ENCODE measurements around the gene AGBL5. TPM values are rescaled to one million over a fixed set of nuclear protein-coding genes. Genes with fewer than 3 reads are reported as not detected.

Gene AGBL5, protein sequence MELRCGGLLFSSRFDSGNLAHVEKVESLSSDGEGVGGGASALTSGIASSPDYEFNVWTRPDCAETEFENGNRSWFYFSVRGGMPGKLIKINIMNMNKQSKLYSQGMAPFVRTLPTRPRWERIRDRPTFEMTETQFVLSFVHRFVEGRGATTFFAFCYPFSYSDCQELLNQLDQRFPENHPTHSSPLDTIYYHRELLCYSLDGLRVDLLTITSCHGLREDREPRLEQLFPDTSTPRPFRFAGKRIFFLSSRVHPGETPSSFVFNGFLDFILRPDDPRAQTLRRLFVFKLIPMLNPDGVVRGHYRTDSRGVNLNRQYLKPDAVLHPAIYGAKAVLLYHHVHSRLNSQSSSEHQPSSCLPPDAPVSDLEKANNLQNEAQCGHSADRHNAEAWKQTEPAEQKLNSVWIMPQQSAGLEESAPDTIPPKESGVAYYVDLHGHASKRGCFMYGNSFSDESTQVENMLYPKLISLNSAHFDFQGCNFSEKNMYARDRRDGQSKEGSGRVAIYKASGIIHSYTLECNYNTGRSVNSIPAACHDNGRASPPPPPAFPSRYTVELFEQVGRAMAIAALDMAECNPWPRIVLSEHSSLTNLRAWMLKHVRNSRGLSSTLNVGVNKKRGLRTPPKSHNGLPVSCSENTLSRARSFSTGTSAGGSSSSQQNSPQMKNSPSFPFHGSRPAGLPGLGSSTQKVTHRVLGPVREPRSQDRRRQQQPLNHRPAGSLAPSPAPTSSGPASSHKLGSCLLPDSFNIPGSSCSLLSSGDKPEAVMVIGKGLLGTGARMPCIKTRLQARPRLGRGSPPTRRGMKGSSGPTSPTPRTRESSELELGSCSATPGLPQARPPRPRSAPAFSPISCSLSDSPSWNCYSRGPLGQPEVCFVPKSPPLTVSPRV
- 14.3 and 25.0 TPM in 2 replicates for total RNA-seq (ENCODE audit: low replicate concordance)

DNA sequence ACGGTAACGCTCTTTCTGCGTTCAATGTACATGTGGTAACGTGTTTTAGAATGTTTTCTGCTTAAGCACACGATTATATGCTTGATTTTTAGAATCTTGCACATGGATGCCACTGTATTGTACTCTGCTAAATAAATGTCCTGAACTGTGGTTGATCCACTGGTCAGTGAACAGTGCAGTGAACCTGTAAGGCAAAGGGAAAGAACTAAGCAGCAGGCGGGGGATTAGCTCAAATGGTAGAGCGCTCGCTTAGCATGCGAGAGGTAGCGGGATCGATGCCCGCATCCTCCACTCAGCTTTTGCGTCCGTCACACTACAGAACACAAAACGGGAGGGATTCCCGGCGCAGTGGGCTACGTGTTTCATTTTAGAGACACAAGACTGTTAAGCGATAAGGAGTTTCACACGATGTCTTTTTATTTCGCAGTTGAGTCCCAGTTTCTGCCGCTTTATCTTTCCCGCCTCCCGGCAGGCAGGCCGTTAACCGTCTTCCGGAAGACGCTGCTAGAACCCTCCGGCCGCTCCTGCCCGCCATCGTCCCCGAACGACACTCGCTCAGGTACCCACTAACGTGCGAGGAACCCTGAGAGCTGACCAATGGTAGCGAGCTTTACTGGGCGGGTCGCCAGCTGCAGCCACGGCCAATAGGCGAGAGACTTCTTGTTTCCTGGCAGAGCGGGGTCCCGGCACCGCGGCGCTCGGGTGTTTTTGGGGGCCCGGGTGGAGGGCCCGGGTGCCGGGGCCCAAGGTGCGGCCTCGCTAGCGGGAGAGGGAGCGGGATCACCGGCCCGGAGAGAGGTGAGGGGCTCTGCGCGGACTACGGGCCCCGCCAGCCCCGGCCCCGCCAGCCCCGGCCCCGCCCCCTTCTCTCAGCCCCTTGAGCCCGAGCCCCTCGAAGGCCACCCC is at the start of gene AGBL5:
Gene AGBL5 (plus strand): TSS at position 673 of the 906 bp plus-strand sequence. CDS start 1,291 bp downstream, outside the sequence.

DNA sequence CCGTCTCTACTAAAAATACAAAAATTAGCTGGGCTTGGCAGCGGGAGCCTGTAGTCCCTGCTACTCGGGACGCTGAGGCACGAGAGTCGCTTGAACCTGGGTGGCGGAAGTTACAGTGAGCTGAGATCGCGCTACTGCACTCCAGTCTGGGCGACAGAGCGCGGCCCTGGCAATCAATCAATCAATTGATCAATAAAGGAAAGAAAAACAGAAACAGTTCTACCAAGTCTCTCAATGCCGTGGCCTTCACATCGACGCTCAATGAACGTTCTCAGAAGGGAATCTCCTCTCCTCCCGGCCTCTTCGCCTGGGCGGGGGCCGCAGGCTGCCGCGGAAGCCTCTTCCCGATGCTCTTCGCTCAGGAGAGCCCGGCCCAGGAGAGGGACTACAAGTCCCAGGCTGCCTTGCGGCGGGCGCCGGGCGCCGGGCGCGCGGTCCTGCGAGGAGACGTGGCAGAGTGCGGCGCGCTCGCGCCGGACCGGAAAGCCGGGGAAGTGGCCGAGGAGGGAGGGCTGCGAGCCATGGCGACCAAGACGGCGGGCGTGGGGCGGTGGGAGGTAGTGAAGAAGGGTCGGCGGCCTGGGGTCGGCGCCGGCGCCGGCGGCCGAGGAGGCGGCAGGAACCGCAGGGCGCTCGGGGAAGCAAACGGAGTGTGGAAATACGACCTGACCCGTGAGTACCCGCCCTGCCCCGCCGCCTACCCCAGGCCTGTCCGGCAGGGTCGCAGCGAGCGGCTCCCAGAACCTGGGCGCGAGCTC is 18.8 kb upstream of the AGBL5 start, which contains the start of gene TMEM214:
Gene TMEM214 (plus strand): TSS at position 471 of the 758 bp plus-strand sequence. CDS start 51 bp downstream, at position 522.

DNA sequence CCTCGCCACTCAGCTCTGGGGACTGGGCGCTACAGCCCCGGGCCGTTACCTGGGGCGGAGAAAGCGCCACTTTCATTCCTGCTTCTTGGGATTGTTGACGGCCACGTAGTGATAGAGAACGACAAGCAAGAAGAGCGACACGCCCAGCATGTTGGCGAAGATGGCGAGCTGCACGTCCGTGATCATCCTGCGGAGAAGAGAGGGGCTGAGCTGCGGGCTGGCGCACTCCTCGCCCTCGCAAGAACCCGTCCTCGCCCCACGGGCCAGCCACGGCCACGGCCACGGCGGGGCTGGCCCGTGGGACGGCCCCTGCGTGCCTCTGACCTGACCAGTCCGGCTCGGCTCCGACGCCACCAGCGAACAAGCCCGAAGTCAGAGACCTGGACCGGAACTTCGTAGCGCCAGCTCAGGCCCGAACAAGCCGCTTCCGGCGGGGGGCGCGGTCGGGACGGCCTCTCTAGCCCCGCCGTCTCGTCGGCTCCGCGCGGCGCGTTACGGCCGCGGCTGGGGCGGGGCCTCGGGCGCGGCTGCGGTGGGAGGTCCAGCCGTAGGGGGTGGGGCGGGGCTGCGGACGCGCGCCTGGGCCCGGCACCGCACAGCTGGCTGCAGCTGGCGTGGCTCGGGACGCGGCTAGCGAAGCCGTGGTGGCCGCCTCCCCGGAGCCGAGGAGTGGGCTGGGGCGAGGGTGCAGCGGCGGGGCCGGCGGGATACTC is 20.0 kb downstream of the AGBL5 start, which contains the start of gene OST4:
Gene OST4 (minus strand): TSS at position 378 of the 713 bp plus-strand sequence.

DNA sequence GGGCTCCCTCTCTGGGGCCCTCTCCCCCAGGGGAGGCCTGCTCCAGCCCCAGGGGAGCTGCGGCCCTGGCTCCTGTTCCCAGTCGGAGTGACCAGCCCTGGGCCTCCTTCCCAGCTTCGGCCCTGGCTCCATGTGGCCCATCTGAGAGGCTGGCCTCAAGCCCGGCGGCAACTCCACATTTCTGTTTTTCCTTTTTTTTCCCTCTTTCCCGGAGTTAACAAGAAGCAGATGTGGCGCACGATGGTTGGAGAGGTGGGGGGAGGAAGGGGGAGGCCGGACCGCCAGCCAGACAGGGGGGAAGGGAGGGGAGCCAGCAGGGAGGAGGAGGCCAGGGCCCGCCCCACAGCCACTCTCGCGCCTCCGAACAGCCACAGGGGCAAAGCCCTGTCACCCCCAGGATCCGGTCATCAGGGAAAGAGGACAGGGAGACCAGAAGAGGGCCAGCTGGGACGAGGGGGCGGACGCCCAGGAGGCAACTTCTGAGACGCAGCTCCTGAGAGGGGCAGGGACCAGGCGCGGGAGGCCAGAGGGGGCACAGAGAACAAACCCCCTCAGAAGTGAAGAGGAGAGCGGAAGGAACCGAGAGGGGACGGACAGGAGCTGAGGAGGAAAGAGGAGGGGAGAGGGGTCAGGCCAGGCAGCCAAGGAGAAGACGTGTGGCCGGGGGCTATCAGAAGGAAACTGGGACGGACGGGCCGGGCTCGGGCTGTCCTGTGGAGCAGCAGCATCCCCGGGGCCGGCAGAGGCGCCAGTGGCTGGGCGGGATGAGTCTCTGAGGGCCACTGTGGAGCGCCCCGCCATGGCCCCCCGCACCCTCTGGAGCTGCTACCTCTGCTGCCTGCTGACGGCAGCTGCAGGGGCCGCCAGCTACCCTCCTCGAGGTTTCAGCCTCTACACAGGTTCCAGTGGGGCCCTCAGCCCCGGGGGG is 27.1 kb downstream of the AGBL5 start, which contains the start of gene EMILIN1:
Gene EMILIN1 (plus strand): TSS at position 349 of the 928 bp plus-strand sequence. CDS start 451 bp downstream, at position 800.

DNA sequence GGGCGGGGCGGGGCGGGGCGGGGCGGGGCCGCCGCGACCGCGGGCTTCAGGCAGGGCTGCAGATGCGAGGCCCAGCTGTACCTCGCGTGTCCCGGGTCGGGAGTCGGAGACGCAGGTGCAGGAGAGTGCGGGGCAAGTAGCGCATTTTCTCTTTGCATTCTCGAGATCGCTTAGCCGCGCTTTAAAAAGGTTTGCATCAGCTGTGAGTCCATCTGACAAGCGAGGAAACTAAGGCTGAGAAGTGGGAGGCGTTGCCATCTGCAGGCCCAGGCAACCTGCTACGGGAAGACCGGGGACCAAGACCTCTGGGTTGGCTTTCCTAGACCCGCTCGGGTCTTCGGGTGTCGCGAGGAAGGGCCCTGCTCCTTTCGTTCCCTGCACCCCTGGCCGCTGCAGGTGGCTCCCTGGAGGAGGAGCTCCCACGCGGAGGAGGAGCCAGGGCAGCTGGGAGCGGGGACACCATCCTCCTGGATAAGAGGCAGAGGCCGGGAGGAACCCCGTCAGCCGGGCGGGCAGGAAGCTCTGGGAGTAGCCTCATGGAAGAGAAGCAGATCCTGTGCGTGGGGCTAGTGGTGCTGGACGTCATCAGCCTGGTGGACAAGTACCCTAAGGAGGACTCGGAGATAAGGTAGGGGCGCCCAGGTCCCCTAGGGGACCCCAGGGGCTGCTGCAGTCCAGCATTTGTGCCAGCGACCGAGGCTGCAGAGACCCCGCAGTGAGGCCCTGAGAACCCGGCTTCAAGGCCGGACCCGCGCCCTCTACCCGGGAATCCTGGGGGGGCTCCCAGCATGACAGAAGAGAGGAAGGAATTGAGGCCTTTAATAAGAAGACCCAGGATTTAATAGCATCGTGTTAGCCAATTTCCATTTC is 35.5 kb downstream of the AGBL5 start, which contains the start of gene KHK:
Gene KHK (plus strand): TSS at position 49 of the 870 bp plus-strand sequence. CDS start 488 bp downstream, at position 537.

DNA sequence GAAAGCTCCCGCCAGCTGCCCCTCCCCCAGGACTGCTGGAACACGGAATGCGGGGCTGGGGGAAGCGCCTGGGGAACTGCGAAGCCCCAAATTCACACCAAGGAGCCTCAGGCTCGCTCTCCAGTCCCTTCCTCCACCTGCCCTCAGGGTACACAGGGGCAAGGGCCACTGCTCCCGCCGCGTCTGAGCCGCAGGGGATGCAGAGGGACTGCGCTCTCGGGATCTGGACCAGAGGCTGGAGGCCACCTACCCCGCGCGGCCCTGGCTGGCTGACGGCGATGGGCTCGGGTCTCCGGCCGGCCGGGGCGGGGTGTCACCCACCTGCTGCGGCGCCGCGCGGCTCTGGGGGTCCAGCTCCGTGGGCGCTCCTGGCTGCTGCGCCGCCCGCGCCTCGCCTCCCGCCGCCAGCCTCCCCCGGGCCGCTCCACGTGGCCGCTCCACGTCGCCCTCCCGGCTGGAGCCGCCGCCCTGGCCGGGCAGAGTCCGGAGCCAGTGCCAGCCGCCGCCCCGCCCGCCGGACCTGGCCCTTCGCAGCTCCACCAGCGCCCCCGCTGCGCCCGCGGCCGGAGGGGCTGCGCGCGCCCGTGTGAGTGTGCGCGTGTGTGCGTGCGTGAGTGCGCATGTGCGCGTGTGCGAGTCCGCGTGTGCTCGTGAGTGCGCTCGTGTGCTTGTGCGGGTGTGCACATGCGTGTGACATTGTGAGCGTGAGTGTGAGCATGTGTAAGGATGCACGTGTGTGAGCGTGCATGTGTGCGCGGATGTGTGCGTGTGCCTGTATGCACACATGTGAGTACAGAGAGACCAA is 67.3 kb downstream of the AGBL5 start, which contains the start of gene CGREF1:
Gene CGREF1 (minus strand): TSS at position 604 of the 805 bp plus-strand sequence. CDS start 14,762 bp downstream, outside the sequence.

Other genes with a start within 250 kb of the AGBL5 start
- not detected in 2 replicates for gene DPYSL5, start 203.5 kb upstream of the AGBL5 start, total RNA-seq (ENCODE audit: low replicate concordance)
- gene MAPRE3, start 81.0 kb upstream of the AGBL5 start, total RNA-seq (ENCODE audit: low replicate concordance): 3.2 and 7.8 TPM in 2 replicates
- gene TMEM214, start 18.7 kb upstream of the AGBL5 start, total RNA-seq (ENCODE audit: low replicate concordance): 25.3 and 33.9 TPM in 2 replicates
- gene OST4, start 20.0 kb downstream of the AGBL5 start, total RNA-seq (ENCODE audit: low replicate concordance): 710 and 956 TPM in 2 replicates
- gene EMILIN1, start 26.9 kb downstream of the AGBL5 start, total RNA-seq (ENCODE audit: low replicate concordance): 213 and 319 TPM in 2 replicates
- 0.53 and 1.9 TPM in 2 replicates for gene KHK, start 35.1 kb downstream of the AGBL5 start, total RNA-seq (ENCODE audit: low replicate concordance)
- 4.9 and 15.8 TPM in 2 replicates for gene CGREF1, start 67.5 kb downstream of the AGBL5 start, total RNA-seq (ENCODE audit: low replicate concordance)
- gene ABHD1, start 72.1 kb downstream of the AGBL5 start, total RNA-seq (ENCODE audit: low replicate concordance): 0.08 TPM in 1 of 2 replicates, not detected in the other
- 55.5 and 206 TPM in 2 replicates for gene PREB, start 83.0 kb downstream of the AGBL5 start, total RNA-seq (ENCODE audit: low replicate concordance)
- gene PRR30, start 87.7 kb downstream of the AGBL5 start, total RNA-seq (ENCODE audit: low replicate concordance): not detected in 2 replicates
- gene TCF23, start 97.3 kb downstream of the AGBL5 start, total RNA-seq (ENCODE audit: low replicate concordance): 0.82 TPM in 1 of 2 replicates, not detected in the other
- gene ATRAID, start 160.4 kb downstream of the AGBL5 start, total RNA-seq (ENCODE audit: low replicate concordance): 183 and 253 TPM in 2 replicates
- gene SLC5A6, start 160.6 kb downstream of the AGBL5 start, total RNA-seq (ENCODE audit: low replicate concordance): 8.3 and 17.7 TPM in 2 replicates
- gene CAD, start 165.7 kb downstream of the AGBL5 start, total RNA-seq (ENCODE audit: low replicate concordance): 26.1 and 35.8 TPM in 2 replicates
- gene SLC30A3, start 211.4 kb downstream of the AGBL5 start, total RNA-seq (ENCODE audit: low replicate concordance): 0.38 TPM in 1 of 2 replicates, not detected in the other
- not detected in 2 replicates for gene DNAJC5G, start 223.8 kb downstream of the AGBL5 start, total RNA-seq (ENCODE audit: low replicate concordance)
- not detected in 2 replicates for gene TRIM54, start 230.8 kb downstream of the AGBL5 start, total RNA-seq (ENCODE audit: low replicate concordance)

All from smooth muscle cell of the coronary artery (primary cell).